Anterior cingulate cortex (tissue), 58 donors: ENCODE data around the gene ZMAT3.
A peak's percentile ranks its signal among the peaks of the same experiment; 100 is the strongest.
"Not testable (repeated sequence)": the region's sequence is repeated elsewhere in the genome, so short reads cannot be mapped to it uniquely, and the experiment has no call there.

Experiments used
- DNase-seq, 58 donors: peaks; one replicate each; lab custom pipeline; 2025; lab: John Stamatoyannopoulos, UW

The ZMAT3 gene, protein sequence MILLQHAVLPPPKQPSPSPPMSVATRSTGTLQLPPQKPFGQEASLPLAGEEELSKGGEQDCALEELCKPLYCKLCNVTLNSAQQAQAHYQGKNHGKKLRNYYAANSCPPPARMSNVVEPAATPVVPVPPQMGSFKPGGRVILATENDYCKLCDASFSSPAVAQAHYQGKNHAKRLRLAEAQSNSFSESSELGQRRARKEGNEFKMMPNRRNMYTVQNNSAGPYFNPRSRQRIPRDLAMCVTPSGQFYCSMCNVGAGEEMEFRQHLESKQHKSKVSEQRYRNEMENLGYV

GRCh38 chr3:179071323-179072099, at the start of gene ZMAT3:
Gene ZMAT3, minus strand, starts transcription at chr3:179071809. Its CDS starts 4,057 bp downstream, at chr3:179067752.
- DNase-seq = peak; percentile 30 to 89 (median 81)

DNA sequence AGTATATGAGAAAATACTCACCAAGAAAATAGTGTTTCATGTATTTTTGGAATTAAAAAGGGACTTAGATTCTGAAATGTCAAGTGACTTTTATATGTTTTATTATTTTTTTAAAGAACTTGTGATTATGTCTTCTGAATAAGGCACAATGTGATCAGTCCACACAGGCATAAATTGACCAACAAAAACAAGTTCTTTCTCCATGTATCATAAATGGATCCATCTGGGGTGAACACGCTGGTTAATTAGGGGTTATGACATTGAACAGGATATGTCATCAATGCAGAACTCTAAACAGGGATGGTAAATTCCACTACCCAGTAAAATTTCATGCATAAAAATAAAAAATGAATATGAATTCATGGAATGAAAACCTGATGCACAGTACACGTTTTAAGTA, 45.2 kb upstream of the ZMAT3 start:
- no peak for DNase-seq

- DNase-seq = not testable (repeated sequence)
Measured at GRCh38 chr3:179115444-179115843, 43.8 kb upstream of the ZMAT3 start.

DNA sequence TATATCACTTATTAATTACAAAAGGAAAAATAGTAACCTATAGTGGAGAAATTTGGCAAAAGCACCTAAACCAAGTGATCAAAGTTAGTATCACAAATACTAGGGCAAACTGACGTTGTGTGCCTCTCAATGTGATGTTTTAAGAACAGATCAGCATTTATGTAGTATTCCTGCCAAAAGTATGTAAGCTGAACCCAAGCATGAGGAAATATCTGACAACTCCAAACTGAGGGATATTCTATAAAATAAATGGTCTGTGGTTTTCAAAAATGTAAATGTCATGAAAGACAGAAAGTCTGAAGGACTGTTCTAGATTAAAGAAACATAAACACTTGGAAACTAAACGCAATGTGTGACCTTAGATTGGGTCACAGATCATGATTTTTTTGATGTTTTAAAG, 42.3 kb upstream of the ZMAT3 start:
- no peak for DNase-seq

DNA sequence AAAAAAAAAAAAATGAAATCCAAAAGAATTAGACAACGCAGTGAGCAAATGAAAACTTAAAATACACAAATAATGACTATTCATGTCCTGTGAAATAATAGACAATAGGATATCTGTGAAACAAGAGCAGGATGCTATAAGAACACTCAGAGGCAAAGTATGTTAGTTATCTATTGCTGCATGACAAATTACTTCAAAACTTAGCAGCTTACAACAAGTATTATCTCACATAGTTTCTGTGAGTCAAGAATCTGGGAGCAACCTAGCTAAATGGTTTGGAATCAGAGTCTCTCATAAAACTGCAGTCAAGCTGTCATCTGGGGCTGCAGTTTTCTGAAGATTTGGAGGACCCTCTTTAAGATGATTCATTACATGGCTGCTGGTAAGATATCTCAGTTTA, 36.5 kb upstream of the ZMAT3 start:
- DNase-seq = no peak

DNA sequence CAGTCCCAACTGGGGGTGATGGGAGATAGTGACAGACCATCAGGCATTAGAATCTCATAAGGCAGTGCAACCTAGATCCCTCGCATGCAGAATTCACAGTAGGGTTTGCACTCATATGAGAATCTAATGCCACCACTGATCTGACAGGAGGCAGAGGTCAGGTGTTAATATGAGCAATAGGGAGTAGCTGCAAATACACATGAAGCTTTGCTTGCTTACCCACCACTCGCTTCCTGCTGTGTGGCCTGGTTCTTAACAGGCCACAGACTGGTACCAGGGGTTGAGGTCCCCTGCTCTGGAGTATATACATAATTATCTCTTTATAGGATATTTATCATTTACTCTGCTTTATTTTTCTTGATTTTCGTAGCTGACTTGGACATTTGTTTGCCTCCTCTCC, 36.0 kb upstream of the ZMAT3 start:
- DNase-seq = no peak

DNA sequence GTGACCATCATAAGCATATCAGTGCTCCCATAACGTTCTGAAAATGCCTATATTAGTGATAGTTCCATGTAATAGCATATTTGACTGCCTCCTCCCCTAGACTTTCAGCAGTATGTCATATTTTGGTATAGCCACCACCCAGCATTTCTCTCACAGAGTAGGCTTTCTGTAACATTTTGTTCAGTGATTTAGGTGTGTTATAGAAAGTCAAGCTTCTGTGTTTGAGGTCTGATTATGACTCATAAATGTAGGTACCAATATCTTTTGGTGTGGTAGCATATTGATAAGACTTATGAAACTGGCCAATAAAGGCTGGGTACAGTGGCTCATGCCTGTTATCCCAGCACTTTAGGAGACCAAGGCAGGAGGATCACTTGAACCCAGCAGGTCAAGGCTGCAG, 34.3 kb upstream of the ZMAT3 start:
- no peak for DNase-seq

DNA sequence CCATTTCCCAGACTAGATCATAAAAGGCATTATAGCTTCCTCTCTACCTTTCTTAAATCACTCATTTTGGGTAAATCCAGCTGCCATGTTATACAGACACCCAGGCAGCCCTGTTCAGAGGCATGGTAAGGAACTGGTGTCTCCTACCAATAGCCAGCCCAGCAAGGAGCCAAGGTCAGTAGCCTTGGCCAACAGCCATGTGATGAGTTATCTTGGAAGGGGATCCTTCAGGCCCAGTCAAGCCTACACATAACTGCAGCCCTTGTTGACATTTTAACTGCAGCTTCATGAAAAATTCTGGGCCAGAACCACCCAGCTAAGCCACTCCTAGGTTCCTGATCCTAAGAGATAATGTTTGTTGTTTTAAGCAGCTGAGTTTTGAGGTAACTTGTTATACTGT, 29.0 kb upstream of the ZMAT3 start:
- no peak for DNase-seq

DNA sequence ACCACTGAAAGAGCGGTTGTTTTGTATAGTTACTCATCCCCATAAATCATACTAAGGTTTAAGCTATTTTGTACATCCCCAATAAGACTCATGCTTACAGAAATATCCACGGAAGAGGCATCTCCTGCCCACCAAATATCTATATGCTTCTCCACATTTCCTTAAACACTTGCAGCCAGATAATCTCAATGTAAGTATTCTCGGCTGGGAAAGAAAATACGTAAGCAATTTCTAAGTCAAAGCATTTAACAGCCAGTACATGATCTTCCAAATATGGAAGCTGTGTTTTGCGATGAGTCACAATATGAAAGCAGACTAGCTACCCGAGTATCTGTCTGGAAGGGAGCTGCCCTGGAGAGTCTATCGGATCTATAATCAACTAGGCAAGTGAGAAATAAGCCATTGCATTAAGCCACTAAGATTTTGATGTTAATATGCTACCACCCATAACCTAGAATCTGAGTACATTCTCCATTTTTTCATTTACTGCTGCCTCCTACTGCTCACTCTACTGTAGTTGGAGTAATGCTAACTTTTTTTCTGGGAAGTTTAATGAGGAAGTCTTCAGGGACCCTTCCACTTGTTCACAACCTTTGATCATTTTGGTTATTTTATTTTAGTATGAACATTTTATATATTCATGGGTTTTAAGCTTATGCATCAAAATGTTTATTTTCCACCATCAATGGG, 26.9 kb upstream of the ZMAT3 start:
- DNase-seq = no peak

DNA sequence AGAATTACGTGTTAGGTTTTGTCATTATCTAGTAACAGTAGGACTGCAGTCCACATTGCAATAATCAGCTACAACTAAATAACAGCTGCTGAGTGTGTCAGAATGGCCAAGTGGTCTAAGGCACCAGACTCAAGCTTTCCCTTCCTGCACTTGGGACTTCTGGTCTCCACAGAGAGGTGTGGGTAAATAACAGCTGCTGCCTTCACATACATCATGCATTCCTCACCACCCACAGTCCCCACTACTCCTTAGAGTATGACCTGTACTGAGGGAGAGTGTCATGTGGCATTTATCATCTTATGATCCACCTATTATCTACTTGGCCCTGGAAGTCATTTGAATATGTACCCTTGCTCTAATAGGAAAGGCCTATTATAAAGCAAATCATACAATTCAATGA, 22.2 kb upstream of the ZMAT3 start:
- DNase-seq = peak in 2 of 58 donors; percentile 0 to 1

DNA sequence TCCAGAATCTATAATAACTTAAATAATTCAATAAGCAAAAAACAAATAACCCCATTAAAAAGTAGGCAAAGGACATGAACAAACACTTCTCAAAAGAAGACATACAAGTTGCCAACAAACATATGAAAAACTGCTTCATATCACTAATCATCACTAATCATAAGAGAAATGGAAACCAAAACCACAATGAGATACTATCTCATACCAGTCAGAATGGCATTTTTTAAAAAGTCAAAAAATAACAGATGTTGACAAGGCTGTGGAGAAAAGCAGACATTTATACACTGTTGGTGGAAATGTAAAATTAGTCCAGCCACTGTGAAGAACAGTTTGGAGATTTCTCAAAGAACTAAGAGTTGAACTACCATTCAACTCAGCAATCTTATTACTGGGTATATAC, 19.5 kb upstream of the ZMAT3 start:
- DNase-seq = no peak

DNA sequence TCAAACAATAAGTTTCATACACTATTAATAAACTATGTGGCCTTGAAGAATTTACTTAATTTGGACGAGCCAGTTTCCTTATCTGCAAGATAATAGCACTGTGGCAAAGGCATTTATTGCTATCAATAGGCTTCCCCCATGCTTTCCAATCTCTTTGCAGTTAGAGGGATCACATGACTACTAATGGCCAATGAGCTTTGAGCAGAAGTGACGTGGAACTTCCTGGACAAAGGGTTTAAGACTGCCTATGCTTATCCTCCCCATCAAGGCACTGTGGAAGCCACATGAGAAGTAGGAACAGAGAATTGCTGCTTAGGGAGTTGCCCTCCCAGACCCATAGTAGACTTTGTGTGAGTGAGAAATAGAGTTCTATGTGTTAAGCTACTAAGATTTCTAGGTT, 16.7 kb upstream of the ZMAT3 start:
- no peak for DNase-seq

DNA sequence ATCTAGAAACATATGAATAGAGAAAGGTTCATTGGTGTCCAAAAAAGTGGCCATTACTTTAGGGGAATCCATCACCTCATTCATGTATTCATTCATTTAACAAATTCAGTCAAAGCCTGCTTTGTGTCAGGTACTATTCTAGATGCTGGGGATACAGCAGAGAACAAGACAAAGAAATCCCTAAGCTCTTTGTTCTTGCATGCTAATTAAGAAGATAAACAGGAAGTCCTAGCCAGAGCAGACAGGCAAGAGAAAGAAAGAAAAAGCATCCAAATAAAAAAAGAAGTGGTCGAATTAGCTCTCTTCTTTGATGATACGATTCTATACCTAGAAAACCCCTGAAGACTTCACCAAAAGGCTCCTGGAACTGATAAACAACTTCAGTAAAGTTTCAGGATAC, 12.4 kb upstream of the ZMAT3 start:
- DNase-seq = no peak

GRCh38 chr3:179082416-179082815, 10.8 kb upstream of the ZMAT3 start:
- DNase-seq = no peak

DNA sequence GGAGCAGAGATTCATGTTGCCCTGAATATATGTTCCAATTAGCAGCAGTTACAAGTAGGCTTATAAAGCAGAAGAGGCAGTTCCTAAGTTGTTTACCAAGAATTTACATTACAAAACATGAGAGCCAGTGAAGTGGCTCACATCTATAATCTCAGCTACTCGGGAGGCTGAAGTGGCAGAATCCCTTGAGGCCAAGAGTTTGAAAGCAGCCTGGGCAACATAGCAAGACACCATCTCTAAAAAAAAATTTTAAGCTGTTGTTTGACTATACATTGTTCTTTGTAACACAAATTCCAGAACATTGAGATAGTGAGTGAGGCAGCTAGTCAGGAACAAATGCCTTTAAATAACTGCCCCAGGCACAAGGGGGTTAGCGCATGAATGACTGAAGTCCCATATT, 10.3 kb upstream of the ZMAT3 start:
- DNase-seq = no peak

GRCh38 chr3:179079537-179079936, 7.9 kb upstream of the ZMAT3 start:
- DNase-seq = no peak

DNA sequence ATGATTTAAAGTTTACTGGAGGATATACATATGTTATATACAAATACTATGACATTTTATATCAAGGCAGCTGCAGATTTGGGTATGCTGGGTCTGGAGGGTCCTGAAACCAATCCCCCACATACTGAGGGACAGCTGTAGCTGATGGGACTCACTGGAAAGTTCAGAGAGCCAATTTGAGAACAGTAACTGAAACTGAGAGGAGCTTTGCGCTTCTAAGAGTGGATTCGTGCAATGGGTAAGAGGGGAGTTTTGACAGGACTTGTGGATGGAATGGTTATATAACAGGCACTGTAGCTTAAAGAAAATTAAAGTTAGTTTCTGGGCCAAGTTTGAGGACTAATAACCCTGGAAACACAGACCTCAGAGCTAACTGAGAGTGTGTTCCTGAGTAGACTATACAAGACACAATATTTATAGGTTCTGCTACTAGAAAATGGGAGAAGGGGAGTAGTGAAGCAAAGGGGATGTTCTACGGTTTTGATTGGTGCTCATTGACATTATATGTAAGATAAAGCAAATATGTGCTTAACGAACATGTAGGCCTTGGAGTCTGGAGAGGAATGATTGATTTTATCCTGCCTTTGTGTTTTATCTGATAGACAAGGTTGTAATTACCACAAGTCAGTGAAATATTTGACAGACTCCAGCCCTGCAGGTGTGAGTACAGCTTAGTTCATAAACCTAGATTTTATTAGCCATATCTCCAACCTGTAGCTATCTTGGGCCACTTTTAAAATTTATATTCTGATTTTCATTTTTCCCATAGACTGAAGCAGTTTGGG, 4.8 kb upstream of the ZMAT3 start:
- no peak for DNase-seq

GRCh38 chr3:179074656-179075055, 3.0 kb upstream of the ZMAT3 start:
- no peak for DNase-seq

GRCh38 chr3:179073816-179074215, 2.2 kb upstream of the ZMAT3 start:
- no peak for DNase-seq

GRCh38 chr3:179072100-179072438, 460 bp upstream of the ZMAT3 start:
- peak in 19 of 58 donors; percentile 5 to 61 (median 38) for DNase-seq

DNA sequence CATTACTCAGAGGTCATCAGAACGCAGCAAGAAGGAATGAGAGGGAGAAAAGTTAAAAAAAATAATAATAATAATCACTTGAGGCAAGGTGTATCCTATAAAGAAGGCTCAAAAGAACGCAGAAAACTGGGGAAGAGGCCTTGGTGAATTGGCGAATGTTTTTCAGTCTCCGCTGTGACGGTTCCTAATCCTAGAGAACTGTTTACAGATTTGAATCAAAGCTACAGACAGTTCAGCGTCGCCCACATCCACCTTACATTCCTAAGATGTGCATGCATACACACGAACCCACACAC, 634 bp downstream of the ZMAT3 start:
- peak in 1 of 58 donors; percentile 50 for DNase-seq
